NK-92 (cell line): Measurements from ENCODE around the gene RNF187.

Source experiments
- DNase-seq: peaks from one replicate; lab custom pipeline; 2025; ENCODE audit not compliant: unreplicated experiment; lab: John Stamatoyannopoulos, UW

The RNF187 gene

GRCh38 chr1:228487336-228488124 is at the start of gene RNF187:
TSS of gene RNF187 (plus strand) at chr1:228487382.
- no peak for DNase-seq

GRCh38 chr1:228437424-228437962 is 49.7 kb upstream of the RNF187 start:
- DNase-seq: no peak

- no peak for DNase-seq
Measured at GRCh38 chr1:228438266-228438665, 48.9 kb upstream of the RNF187 start.

DNA sequence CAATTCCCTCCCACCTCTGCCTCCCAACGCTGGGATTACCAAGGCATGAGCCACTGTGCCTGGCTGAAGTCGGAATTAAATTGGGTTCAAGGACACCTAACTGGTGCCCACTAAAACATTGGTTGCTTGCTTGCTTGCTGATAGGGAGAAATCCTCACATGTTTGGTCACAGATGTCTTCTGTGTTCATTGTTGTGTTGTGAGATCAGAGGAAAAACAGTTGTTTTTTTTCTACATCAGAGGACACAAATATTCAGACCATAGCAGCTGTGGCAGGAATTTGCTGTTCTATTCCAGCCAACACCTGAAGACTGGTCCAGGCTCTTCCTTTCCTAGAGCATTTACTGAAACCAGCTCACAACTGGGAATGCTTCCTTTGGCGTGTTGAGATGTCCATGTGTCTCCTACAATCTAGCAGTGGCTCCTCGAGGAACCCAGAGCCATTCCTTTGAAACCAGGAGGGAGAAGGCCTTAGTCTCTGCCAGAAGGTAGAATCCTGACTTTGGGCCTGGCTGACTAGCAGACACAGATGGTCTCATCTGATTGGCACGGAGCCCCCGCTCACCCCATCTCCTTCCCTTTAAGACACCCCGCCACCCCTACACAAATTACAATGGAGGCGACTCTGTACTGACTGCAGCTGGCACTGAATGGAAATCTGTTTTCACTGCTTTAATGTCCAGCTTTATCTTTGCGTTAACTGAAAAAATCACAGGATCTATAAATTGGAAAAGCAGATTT is 46.3 kb upstream of the RNF187 start:
- no peak for DNase-seq

- DNase-seq: no peak
Measured at GRCh38 chr1:228443395-228443794, 43.8 kb upstream of the RNF187 start.

DNA sequence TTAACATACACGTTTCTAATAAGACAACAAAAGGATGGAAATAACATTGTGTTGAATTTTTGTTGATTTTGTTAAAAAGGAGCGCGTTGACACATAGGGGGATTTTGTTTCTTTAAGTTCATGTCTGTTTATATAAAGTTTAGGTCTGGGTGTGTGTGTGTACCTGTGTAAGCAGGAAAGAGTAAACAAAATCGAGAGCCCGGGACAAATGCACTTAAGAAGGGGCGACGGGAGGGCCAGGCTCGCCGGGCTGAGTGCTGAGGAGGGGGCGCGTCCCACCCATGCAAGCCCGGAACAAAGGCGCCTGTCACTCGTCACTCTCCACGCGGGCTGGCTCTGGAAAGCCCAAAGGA is 41.7 kb upstream of the RNF187 start:
- no peak for DNase-seq

- DNase-seq: no peak
Measured at GRCh38 chr1:228445843-228446650, 41.1 kb upstream of the RNF187 start.

DNA sequence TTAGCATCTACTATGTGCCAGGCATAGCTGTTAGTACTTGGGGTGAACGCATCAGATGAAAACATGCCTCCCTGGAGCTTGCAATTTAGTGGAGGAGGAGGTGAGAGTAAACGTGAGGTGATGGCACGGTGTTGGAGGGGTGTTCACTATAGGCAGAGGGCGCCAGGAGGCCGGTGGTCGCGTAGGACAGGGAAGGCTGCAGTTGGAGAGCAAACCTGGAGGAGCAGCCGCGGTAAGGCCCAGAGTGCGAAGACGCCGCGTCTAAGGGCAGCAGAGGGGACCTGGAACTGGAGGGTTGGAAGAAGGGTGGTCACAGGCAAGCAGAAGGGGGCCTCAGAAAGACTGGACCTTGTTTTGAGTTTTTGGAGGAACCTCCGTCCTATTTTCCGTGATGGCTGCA is 40.3 kb upstream of the RNF187 start:
- no peak for DNase-seq

GRCh38 chr1:228448372-228448771 is 38.8 kb upstream of the RNF187 start:
- no peak for DNase-seq

DNA sequence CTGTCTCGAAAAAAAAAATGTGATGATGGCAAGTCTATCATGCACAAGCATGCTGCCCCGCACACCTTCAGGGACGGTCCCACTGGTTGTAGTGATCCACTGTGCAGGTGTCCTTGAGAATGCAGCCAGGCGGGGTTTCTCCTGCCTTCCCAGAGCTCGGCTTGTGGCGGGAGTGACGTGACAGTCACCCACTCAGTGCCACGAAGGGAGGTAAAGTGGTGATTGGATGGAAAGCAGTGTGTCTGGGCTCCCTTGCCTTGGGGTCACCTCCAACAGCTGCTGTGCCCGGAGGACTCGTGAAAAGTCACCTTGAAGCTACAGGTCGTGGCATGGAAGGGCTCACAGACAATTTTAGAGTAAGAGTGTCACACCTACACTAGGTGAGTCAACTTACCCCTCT is 37.0 kb upstream of the RNF187 start:
- DNase-seq: no peak

- DNase-seq: no peak
Measured at GRCh38 chr1:228452194-228453021, 34.8 kb upstream of the RNF187 start.

- DNase-seq: no peak
Measured at GRCh38 chr1:228453022-228453560, 34.1 kb upstream of the RNF187 start.

GRCh38 chr1:228453614-228454013 is 33.6 kb upstream of the RNF187 start:
- no peak for DNase-seq

DNA sequence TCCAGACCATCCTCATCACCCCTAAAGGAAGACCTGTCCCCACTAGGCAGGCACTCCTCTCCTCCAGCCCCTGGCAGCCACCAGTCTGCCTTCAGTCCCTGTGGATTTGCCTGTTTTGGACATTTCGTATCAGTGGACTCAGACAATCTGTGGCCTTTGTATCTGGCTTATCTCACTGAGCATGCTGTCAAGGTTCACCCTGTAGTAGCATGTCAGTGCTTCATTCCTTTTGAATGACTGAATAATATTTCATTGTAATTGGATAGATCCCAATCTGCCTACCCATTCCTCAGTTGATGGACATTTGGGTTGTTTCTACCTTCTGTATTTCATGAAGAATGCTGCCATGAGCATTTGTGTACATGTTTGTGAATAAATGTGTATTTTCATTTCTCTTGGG is 32.9 kb upstream of the RNF187 start:
- no peak for DNase-seq

GRCh38 chr1:228455715-228456114 is 31.5 kb upstream of the RNF187 start:
- DNase-seq: no peak

- no peak for DNase-seq
Measured at GRCh38 chr1:228456252-228457016, 30.7 kb upstream of the RNF187 start.

DNA sequence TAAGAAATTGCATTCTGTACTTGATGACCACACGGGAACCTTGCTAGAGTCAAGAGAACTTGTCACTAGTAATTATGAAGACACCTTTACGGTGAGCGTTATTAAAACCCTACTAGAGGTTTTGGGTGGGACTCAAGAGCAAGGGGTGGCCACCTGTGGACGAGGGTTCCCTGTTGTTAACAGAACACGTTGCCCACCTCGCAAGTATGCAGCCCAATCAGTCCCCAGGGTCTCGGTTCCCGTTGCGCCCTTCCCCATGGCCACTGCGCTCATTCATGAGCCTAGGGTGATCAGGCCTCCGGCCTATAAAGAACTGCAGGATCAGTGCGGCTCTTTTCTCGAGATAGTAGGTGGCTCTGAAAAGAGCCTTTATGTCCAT is 30.2 kb upstream of the RNF187 start:
- DNase-seq: no peak

- peak; percentile 28 for DNase-seq
Measured at GRCh38 chr1:228457396-228458176, 29.6 kb upstream of the RNF187 start.
